Glutamatergic neuron (in vitro differentiated cells): ENCODE data around the gene ADAMTS7. TPM values are rescaled to one million over a fixed set of nuclear protein-coding genes. Genes with fewer than 3 reads are reported as not detected.

ENCODE experiments used
- DNase-seq: peaks from one replicate; pipeline ENCODE4 v3.0.0; 2022
- H3K27ac Mint-ChIP-seq: one replicate; pipeline ENCODE4 v1.8.0; 2020; ENCODE audit warnings: mild to moderate bottlenecking, mixed read lengths, inconsistent platforms; ENCODE audit not compliant: unreplicated experiment
- H3K27me3 Mint-ChIP-seq: one replicate; pipeline ENCODE4 v1.8.0; 2020; ENCODE audit warnings: mild to moderate bottlenecking, moderate library complexity, mixed read lengths, inconsistent platforms; ENCODE audit not compliant: unreplicated experiment
- H3K36me3 Mint-ChIP-seq: one replicate; pipeline ENCODE4 v1.8.0; 2020; ENCODE audit warnings: mild to moderate bottlenecking, mixed read lengths, inconsistent platforms; ENCODE audit not compliant: unreplicated experiment
- H3K4me1 Mint-ChIP-seq: one replicate; pipeline ENCODE4 v1.8.0; 2020; ENCODE audit warnings: mild to moderate bottlenecking, low read depth, mixed read lengths, inconsistent platforms; ENCODE audit not compliant: unreplicated experiment
- H3K4me3 Mint-ChIP-seq: one replicate; pipeline ENCODE4 v1.8.0; 2020; ENCODE audit warnings: mild to moderate bottlenecking, mixed read lengths, inconsistent platforms; ENCODE audit not compliant: unreplicated experiment
- H3K9me3 Mint-ChIP-seq: one replicate; pipeline ENCODE4 v1.8.0; 2020; ENCODE audit warnings: mild to moderate bottlenecking, moderate library complexity, mixed read lengths, inconsistent platforms; ENCODE audit not compliant: unreplicated experiment
- CTCF ChIP-seq: fragments of 200-600 bp; sonication (generic); IDR thresholded peaks from one replicate; pipeline ENCODE4 v1.5.0; 2021; ENCODE audit not compliant: partially characterized antibody, unreplicated experiment
- long read RNA-seq: library from polyadenylated mRNA; unstranded; transcript quantifications from one replicate; pipeline ENCODE4 v2.0.0, GENCODE V29; 2020; ENCODE audit not compliant: unreplicated experiment
- total RNA-seq: library from RNA; stranded (reverse); fragmentation: NEBNext Ultra II Directional; extraction: Animal tissue kit (Norgen Biotek cat#: 25700); gene quantifications from one replicate; pipeline ENCODE4 v1.2.1, GENCODE V29; 2021; ENCODE audit not compliant: unreplicated experiment

ADAMTS7 gene
- total RNA-seq = 181 TPM
- long read RNA-seq, full-length matches to known transcripts = 1 of 16 reads
- long read RNA-seq, partial matches to known transcripts = 9 of 16 reads
- long read RNA-seq, other reads (novel, unspliced or antisense) = 6 of 16 reads

GRCh38 chr15:78811124-78811824 lies at the start of gene ADAMTS7:
ADAMTS7 (minus strand) TSS chr15:78811464; CDS start chr15:78811220, 244 bp downstream.
- Mint-ChIP-seq H3K27me3 (peaks cover 21% of the 10 kb centered on the region), H3K4me3 (peak within 1 kb of the TSS; percentile 91), H3K4me1 (peaks cover 20% of the 10 kb centered on the region), H3K36me3 (no peaks in the 10 kb centered on the region), H3K9me3 (peaks cover 9% of the 10 kb centered on the region), H3K27ac (peak within 1 kb of the TSS; percentile 80)
- DNase-seq = peak; percentile 93
- TF ChIP-seq CTCF = peak; percentile 87

- DNase-seq = peak; percentile 74
- peaks cover 7% of the 10 kb centered on the region for H3K9me3 Mint-ChIP-seq
- H3K36me3 Mint-ChIP-seq = no peaks in the 10 kb centered on the region
- TF ChIP-seq CTCF = peak; percentile 73
- H3K4me3 Mint-ChIP-seq = peak overlapping the region; percentile 85
- peak overlapping the region; percentile 82 for H3K27ac Mint-ChIP-seq
- peaks cover 6% of the 10 kb centered on the region for H3K27me3 Mint-ChIP-seq
- H3K4me1 Mint-ChIP-seq = no peaks in the 10 kb centered on the region
These were observed 48.9 kb upstream of the ADAMTS7 start for GRCh38 chr15:78859971-78860719.

GRCh38 chr15:78855746-78856145 lies 44.5 kb upstream of the ADAMTS7 start:
- Mint-ChIP-seq H3K4me3 (no peak overlapping the region), H3K27ac (no peak overlapping the region), H3K36me3 (no peaks in the 10 kb centered on the region), H3K27me3 (peaks cover 9% of the 10 kb centered on the region), H3K4me1 (no peaks in the 10 kb centered on the region), H3K9me3 (peaks cover 7% of the 10 kb centered on the region)
- DNase-seq = no peak
- no peak for TF ChIP-seq CTCF

- Mint-ChIP-seq H3K4me1 (no peaks in the 10 kb centered on the region), H3K36me3 (no peaks in the 10 kb centered on the region), H3K9me3 (no peaks in the 10 kb centered on the region), H3K27ac (no peak overlapping the region), H3K4me3 (no peak overlapping the region), H3K27me3 (peaks cover 2% of the 10 kb centered on the region)
- TF ChIP-seq CTCF = no peak
- DNase-seq = no peak
These were observed 43.6 kb upstream of the ADAMTS7 start for GRCh38 chr15:78854833-78855372.

GRCh38 chr15:78853500-78853899 lies 42.2 kb upstream of the ADAMTS7 start:
- no peaks in the 10 kb centered on the region for H3K4me1 Mint-ChIP-seq
- no peaks in the 10 kb centered on the region for H3K9me3 Mint-ChIP-seq
- peaks cover 2% of the 10 kb centered on the region for H3K27me3 Mint-ChIP-seq
- H3K27ac Mint-ChIP-seq = no peak overlapping the region
- H3K4me3 Mint-ChIP-seq = no peak overlapping the region
- no peak for TF ChIP-seq CTCF
- no peaks in the 10 kb centered on the region for H3K36me3 Mint-ChIP-seq
- no peak for DNase-seq
